GM21619 (cell line): ENCODE results near the gene KITLG.
"Not testable (repeated sequence)": the region's sequence is repeated elsewhere in the genome, so short reads cannot be mapped to it uniquely, and the experiment has no call there.

Experiments used
- ATAC-seq: cut with Tn5 transposase; IDR thresholded peaks from one replicate; pipeline ENCODE4 v1.9.1; 2021; ENCODE audit not compliant: unreplicated experiment

Gene KITLG

DNA sequence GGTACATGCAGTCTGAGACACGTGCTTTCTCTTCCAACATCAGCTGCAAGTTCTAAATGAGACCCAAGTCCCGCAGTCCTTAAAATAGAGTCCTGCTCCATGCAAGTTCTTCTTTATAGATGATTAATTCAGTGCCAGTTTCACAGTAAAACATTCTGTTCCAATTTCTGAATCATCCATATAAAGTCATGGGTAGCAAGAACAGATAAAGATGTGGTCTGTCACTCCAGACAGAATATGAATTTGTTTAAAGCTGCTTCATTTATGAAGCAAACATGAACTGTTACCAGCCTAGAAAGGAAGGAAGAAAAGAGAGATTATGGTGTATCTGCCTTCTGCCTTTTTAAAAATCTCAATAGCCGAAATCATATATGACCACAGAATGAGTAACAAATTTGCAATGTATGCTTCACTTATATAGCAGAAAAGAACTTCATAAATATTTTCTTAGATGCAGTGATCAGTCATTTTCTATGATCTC is 83.3 kb downstream of the KITLG start:
- no peak for ATAC-seq

DNA sequence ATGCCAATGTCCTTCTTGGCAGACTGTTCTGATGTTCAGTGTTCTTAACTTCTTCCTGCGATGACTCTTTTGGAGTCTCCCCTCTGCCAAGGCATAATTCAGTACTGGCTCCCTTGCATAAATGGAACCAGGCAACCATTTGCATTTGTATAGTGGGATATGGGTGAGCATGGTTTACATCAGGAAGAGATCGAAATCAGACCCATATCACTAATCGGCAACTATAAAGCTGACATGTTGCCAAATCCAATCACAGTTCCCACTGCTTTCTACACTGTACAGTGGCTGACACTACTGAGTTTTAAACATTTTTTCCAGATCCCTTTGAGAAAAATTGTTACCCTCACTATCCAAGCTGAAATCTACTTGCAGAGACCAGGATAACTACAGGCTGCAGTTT is 83.8 kb downstream of the KITLG start:
- ATAC-seq, result no peak

DNA sequence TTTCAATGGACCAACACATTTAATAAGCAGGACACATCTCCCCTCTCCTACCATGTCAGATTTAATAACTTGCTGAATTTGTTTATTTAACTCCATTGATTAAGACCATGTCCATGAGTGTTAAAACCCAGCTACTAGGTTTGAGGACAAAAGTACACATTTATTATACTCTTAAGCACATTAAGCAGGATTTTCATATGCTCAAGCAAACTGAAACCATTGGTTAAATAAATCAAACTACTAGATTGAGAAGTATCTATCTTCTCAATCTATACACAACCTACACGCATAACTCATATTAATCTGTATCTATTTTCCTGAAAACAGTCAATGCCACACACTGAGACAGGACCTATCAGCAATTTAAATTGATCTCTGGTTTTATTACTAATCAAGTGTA is 85.2 kb downstream of the KITLG start:
- ATAC-seq, result no peak

DNA sequence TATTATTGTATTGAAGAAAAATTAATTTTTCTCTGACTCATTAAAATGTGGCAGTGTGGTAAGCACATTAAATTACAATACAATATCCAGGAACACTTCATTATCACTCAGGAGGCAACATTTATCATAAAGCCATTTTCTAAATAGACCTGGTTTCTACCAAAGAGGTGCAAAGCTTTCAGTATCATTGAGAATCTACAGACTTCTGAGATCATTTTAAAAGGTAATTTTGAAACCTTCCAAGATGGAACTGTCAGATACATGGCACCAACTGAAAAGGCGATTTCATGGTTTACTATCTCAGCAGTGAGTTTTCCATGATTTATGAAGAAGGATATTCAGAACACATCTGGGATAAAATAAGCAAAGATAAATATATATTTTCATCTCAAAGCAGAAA is 85.8 kb downstream of the KITLG start:
- ATAC-seq, result no peak

DNA sequence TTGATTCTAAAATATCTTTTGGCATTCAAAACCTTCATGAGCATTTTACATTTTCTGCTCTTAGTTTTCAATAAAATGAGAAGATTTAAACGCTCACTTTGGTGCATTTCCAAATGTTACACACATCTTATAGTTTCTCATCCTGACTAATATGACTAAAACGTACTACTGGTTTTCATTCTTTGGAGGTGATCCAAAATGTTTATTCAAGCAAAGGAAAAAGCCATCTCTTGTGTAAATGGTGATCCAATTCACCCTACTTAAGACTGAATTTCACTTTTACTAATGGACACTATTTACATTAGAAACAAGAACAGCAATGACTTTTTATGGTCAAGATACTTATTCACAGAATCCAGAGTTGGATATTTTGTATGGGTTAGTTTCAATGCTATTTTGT is 86.6 kb downstream of the KITLG start:
- ATAC-seq, result no peak

DNA sequence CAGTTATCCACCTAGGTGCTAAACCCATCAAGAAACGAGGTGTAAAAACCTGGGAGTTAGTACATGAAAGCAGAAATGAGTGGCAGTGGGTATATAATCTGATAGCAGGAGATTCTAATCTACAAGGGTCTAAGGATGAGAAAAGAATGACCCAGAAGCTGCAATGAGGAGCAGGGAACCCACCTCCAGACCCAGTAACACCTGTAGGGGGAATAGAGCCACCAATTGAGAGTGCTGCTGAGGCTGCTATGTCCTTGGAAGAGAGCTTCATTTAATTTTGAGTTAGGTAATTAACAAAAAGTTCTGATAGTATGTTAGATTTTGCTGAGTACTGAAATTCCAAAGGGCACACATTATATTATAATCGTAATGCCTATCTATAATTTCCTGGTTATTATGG is 89.8 kb downstream of the KITLG start:
- ATAC-seq, result no peak

DNA sequence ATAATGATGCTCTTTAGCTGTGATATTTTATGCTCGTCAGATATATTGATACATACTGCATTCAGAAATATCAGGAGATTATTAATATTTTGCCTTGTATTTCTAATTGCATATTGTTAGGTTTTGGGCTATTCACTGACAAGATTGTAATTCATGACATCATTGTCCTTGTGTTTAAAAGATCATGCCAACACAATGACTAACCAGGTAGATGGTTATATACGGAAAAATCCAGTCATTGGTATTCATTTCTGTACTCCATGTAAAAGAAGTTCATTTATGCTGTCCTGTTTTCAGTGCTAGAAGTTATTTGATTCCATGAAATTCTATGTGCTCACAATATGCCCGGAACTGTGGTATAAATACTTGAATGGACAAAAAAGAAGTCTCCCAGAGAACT is 107.5 kb downstream of the KITLG start:
- no peak for ATAC-seq

DNA sequence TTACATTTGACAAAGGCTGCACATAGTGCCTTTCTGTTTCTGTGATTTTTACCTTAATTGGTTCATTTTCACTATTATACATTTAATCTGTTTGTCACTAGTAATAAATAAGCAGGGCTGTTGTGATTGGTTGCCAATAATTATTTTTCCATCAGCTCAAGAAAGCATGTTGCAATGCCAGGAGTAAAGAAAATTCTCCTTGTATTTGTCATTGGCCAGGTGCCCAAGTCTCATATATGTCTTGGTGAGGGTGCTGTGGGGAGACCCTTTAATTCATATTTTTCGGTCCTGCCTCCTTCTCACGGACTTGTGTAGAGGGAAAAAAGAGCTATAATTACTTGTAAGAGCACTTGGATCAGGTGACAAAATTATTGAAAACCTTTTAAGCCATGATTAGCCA is 108.0 kb downstream of the KITLG start:
- no peak for ATAC-seq

DNA sequence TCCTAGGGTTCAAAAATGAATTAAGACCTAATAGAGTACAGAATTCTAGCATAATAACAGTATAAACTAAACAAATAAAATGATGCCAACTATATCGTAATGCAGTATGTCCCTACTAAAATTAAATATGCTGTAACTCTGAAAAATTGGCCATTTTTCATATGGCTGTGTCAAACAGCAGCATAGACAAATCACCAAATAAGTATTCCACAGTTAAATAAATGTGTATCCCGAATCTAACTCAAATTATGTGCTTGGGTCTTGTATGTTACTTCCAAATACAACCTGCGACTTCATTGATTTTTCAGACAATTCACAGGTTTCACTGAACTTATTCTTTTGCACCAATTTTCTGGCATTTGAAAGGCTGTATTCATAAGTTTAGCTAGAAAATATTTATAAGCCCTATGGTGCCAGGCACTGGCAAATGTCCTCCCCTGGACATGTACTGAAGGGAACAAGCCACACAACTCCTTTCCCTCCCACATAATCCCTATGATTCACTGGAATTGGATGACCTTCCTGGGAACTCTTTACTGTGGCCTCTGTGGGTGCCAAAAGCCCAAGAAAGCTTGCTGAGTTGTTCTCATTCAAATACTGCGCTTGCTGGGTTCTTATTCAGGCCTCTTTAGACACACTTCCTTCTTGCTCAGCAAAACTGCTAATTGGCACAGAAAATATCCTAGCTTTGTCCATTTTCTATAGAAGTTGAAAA is 108.8 kb downstream of the KITLG start:
- ATAC-seq, result no peak

DNA sequence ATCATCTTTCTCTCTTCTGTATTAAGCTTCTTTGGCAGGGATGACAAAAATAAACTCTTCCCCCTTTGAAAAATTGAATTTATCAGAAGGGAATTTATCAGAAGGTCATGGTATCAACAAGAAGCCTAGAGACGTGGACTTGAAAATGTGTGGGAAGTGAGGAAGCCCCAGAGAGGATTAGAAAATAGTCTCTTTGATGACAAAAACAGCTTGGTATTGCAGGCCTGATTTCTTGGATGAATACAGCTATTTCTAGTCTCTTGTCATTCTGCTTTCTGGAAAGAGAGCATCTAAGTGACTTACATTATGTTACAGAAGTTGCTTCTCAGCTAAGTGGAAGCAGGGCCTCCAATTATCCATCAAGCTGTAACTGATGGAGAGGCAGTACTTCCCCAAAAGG is 111.1 kb downstream of the KITLG start:
- ATAC-seq, result no peak

DNA sequence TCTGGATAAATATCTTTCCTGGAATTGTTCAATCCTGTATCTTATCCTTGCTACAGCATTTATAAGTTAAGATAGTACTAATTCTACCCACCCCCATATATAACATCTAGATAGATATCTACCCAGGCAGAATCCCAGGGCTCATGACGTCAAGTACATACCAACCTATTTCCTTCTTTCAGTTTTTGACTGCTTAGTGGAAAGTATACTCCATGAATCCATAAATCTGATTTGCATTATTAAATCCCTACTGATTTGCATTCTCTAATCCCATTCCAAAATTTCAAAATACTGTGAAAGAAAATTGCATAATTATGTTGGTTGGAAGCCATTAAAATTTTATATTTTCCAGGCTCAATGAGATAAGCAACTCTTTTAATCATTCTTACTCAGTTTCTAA is 111.7 kb downstream of the KITLG start:
- ATAC-seq, result no peak

DNA sequence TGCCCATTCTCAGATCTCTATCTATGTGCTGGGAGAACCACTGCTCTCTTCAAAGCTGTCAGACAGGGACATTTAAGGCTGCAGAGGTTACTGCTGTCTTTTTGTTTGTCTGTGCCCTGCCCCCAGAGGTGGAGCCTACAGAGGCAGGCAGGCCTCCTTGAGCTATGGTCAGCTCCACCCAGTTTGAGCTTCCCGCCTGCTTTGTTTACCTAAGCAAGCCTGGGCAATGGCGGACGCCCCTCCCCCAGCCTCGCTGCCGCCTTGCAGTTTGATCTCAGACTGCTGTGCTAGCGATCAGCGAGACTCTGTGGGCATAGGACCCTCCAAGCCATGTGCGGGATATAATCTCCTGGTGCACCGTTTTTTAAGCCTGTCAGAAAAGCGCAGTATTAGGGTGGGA is 113.6 kb downstream of the KITLG start:
- ATAC-seq, result not testable (repeated sequence)

DNA sequence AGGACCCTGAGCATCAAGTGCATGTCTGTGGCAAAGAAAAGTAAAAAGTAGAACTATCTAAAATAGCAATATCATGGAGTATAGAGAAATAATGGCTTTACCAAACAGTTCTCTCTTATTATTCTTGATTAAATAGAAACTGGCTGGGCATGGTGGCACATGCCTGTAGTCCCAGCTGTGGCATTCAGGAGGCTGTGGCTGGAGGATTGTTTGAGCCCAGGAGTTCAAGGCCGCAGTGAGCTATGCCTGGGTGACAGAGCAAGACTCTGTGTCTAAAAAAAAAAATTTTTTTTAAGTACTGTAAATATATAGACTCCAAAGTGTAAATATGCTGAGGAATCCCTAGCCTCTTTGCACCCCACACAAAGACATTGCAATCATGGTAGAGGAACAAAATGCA is 121.9 kb downstream of the KITLG start:
- ATAC-seq, result no peak

DNA sequence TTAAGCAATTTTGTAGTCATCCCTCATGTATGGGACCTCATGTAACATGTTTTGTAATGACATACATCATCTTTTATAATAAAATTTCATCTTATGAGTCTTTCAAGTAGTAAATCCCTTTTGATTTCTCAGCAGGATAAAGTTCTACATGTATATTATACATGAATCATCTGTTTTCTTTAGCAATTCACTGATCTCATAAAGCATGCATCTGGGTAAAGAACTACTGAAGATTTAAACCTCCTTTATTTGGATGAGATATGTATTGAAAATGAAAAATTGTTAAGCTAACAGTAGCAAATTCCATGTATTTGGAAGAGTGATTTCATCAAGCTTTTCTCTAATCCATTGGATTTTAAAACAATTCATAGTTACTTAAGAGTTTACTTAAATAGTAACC is 126.9 kb downstream of the KITLG start:
- no peak for ATAC-seq

DNA sequence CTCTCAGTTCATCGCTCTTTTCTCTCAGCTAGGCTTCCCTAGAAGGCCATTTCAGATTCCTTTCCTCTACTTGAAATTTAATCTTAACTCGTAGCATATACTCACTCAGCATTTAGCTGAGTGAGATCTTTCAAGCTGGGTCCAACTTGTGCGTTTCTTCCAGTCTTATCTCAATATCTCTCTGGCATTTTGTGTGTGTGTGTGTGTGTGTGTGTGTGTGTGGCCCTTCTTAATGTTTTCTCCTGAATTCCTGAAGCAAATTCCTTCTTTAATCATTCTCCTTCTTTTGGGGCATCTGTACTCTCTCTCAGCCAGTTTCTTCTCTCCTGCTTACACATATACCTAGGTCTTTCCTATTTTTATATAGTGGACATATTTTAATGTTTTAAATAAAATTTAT is 129.1 kb downstream of the KITLG start:
- no peak for ATAC-seq

DNA sequence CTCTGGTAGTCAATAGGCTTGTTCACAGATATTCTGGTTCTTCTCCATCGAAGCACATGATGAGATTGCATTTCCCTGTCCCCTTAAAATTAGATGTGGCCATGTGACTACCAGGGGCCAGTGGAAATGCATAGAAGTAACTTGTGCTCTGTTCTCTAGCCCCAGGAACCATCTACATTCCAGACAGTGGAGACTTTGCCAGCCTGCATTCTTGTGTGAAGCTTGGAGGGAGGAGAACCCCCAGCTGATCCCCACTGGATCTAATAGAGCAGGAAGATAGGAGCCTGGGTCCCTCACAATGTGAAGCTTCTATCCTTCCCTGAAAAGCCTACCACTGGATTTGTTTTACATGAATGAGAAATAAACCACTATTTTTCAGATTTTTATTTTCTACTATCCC is 130.1 kb downstream of the KITLG start:
- no peak for ATAC-seq

DNA sequence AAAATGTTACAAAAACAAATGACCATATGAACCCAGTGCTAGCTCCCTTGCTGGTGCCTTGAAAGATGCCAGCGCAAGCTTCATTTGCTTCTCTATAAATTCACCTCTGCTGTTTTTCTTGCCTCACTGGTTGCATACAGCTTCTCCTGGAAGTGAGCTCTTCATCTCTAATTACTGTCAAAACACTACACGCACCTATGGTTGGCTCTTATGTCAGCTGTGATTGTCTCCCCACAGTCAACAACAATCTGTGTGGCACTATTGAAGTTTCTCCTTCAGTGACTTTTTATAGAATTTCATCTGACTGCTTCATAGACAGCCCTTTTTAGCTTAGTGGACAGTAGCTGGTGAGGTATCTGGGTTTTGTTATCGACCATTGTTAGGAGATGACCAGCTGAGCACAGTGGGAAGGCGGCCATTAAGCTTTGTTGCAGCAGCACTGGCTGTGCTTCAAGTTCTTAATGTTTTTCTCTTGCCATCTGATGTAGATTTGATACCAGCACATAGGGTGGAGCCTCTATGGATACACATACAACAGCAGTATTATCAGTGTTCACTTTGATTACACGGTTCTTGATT is 131.8 kb downstream of the KITLG start:
- ATAC-seq, result no peak

DNA sequence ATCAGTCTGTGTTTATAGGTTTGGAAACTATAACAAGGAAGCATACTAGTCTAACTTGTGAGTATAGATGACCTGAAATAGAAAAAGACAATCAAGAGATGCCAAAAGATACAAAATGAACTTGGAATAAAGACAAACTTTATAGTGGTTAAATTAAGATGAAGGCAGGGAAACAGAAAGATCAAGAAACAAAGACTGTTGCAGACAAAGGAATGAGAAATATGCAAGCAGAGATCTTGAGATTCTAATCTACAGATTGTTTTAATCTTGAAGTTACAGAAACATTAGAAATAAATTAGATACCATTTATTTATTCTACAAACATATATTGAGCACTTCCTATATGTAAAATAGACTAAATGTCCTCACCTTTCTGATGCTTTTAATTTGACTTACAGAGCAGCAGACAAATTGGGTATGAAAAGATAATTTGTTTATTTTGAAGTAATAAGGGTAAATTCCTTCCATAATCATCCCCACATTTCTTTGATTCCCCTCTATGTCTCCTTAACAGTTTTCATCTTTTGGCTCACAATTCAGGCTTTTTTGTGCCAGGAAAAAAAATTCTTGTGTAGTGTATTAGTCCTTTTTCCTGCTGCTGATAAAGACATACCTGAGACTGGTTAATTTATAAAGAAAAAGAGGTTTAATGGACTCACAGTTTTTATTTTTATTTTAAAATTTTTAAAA is 134.4 kb downstream of the KITLG start:
- ATAC-seq, result no peak

DNA sequence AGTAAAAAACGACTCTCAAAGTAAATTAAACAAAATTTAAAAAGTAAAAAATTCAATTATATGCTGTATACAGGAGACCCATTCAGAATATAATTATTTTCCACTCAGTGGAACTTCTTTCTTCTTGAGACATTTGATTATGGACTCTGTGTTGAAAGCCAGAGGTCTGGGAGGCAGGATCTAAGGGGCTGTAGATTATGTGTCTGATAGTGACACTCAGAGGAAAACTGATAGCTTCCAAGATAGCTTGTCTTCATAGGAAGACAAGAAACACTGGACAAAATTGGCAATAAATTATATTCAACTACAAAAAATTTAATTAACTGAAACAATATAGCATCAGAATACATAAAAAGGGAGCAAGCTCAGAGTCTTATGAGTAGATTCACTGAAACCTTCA is 135.8 kb downstream of the KITLG start:
- no peak for ATAC-seq
